Measurements from ENCODE around the gene CLUH.

DNA sequence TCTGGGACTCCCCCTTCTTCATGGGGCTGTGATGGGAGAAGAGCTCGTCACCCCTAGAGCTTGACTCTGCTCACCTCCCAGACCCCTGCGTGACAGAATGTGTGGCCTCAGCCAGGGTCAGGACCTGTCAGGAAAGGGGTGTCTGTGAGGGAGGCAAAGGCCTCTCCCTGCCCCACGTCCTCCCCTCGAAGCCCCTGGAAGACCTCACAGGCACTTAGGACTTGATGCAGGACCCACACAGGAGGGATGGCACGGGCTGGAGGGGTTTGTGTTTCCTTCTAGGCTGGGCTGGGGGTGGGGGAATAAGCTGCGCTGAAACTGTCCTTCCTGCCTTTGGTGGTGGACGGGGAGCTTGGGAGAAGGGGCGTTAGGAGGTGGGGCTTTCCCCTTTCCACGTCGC is 11.0 kb upstream of the CLUH start:
- no peak for TF ChIP-seq CEBPB (IDR thresholded peaks at IDR 0.05; ENCODE audit: low read depth)
- TF ChIP-seq, protein P1, sequence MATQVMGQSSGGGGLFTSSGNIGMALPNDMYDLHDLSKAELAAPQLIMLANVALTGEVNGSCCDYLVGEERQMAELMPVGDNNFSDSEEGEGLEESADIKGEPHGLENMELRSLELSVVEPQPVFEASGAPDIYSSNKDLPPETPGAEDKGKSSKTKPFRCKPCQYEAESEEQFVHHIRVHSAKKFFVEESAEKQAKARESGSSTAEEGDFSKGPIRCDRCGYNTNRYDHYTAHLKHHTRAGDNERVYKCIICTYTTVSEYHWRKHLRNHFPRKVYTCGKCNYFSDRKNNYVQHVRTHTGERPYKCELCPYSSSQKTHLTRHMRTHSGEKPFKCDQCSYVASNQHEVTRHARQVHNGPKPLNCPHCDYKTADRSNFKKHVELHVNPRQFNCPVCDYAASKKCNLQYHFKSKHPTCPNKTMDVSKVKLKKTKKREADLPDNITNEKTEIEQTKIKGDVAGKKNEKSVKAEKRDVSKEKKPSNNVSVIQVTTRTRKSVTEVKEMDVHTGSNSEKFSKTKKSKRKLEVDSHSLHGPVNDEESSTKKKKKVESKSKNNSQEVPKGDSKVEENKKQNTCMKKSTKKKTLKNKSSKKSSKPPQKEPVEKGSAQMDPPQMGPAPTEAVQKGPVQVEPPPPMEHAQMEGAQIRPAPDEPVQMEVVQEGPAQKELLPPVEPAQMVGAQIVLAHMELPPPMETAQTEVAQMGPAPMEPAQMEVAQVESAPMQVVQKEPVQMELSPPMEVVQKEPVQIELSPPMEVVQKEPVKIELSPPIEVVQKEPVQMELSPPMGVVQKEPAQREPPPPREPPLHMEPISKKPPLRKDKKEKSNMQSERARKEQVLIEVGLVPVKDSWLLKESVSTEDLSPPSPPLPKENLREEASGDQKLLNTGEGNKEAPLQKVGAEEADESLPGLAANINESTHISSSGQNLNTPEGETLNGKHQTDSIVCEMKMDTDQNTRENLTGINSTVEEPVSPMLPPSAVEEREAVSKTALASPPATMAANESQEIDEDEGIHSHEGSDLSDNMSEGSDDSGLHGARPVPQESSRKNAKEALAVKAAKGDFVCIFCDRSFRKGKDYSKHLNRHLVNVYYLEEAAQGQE (IDR thresholded peaks at IDR 0.05; ENCODE audit: low read depth): no peak
- TF ChIP-seq, protein P2, sequence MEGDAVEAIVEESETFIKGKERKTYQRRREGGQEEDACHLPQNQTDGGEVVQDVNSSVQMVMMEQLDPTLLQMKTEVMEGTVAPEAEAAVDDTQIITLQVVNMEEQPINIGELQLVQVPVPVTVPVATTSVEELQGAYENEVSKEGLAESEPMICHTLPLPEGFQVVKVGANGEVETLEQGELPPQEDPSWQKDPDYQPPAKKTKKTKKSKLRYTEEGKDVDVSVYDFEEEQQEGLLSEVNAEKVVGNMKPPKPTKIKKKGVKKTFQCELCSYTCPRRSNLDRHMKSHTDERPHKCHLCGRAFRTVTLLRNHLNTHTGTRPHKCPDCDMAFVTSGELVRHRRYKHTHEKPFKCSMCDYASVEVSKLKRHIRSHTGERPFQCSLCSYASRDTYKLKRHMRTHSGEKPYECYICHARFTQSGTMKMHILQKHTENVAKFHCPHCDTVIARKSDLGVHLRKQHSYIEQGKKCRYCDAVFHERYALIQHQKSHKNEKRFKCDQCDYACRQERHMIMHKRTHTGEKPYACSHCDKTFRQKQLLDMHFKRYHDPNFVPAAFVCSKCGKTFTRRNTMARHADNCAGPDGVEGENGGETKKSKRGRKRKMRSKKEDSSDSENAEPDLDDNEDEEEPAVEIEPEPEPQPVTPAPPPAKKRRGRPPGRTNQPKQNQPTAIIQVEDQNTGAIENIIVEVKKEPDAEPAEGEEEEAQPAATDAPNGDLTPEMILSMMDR (IDR thresholded peaks at IDR 0.05 in 2 of 3, conservative IDR thresholded peaks at IDR 0.05 in 1 of 3; ENCODE audit: borderline replicate concordance in 1 of 3, insufficient read depth in 1 of 3, low read depth in 2 of 3, low read length in 2 of 3): no peak
- TF ChIP-seq POLR2AphosphoS5 (IDR thresholded peaks at IDR 0.05; ENCODE audit: low read depth, low read length): no peak
- TF ChIP-seq RAD21 (IDR thresholded peaks at IDR 0.05; ENCODE audit: low read depth): no peak
- TF ChIP-seq, protein P3, sequence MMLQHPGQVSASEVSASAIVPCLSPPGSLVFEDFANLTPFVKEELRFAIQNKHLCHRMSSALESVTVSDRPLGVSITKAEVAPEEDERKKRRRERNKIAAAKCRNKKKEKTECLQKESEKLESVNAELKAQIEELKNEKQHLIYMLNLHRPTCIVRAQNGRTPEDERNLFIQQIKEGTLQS (IDR thresholded peaks at IDR 0.05): no peak
- no peak for TF ChIP-seq YY1 (IDR thresholded peaks at IDR 0.05; ENCODE audit: extremely low read depth, insufficient replicate concordance, low read depth, low read length)
- TF ChIP-seq ZFX (IDR thresholded peaks at IDR 0.05): no peak
- TF ChIP-seq, protein P4, sequence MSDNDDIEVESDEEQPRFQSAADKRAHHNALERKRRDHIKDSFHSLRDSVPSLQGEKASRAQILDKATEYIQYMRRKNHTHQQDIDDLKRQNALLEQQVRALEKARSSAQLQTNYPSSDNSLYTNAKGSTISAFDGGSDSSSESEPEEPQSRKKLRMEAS (IDR thresholded peaks at IDR 0.05): no peak

All from HCT116 (cell line).